Prostate gland (tissue), 2 donors: ENCODE measurements around the gene PRR5. TPM values are rescaled to one million over a fixed set of nuclear protein-coding genes. Genes with fewer than 3 reads are reported as not detected.

ENCODE experiments used
- DNase-seq: peaks from one replicate; pipeline ENCODE4 v3.0.0-alpha.2; 2019; ENCODE audit warnings: low spot score
- H3K27ac ChIP-seq, 2 donors: fragments of 200-600 bp; sonication (generic); 2 replicates each; pipeline ENCODE4 v1.5.1; 2017 to 2019
- H3K27me3 ChIP-seq: fragments of 200-600 bp; sonication (generic); replicated peaks from 2 replicates; pipeline ENCODE4 v1.5.1; 2019; ENCODE audit not compliant: insufficient read depth
- H3K36me3 ChIP-seq, 2 donors: fragments of 200-600 bp; sonication (generic); 1 replicate in 1 of 2; 2 replicates in 1 of 2; pipeline versions ENCODE4 v1.5.1 to v1.8.1; 2017 to 2019
- H3K4me1 ChIP-seq: fragments of 200-600 bp; sonication (generic); replicated peaks from 2 replicates; pipeline ENCODE4 v1.5.1; 2019
- H3K4me3 ChIP-seq, 2 donors: fragments of 200-600 bp; sonication (generic); 2 replicates each; pipeline ENCODE4 v1.5.1; 2017 to 2019
- H3K9me3 ChIP-seq: fragments of 200-600 bp; sonication (generic); 2 replicates; pipeline ENCODE4 v1.5.1; 2017
- POLR2A ChIP-seq: fragments of 450-650 bp; IDR thresholded peaks from one replicate; pipeline ENCODE4 v1.6.1; 2016; ENCODE audit warnings: antibody characterized with exemption, mild to moderate bottlenecking
- POLR2AphosphoS5 ChIP-seq: sonication (generic); formaldehyde crosslinking; IDR thresholded peaks from one replicate; pipeline ENCODE4 v1.6.1; 2017; ENCODE audit warnings: antibody characterized with exemption
- WGBS: methylation state at CpG from one replicate; pipeline ENCODE4 v1.1.5; 2018; 5-methylcytosine and 5-hydroxymethylcytosine counted together
- intact Hi-C: fragments of 100-400 bp; cut with DNase I; formaldehyde crosslinking; loops from one replicate; pipeline ENCODE4 v1.14.2; 2022
- total RNA-seq, 2 donors: library from RNA; depleted of rRNA; stranded (reverse); fragments of >200 nt; gene quantifications; one replicate each; pipeline ENCODE4 v1.1.0, GENCODE V29; 2016
- TF ChIP-seq, protein P1 (sequence below), 4 experiments: fragments of 200-600 bp in 2 of 4; fragments of 450-650 bp in 2 of 4; sonication (generic) in 2 of 4; IDR thresholded peaks; 1 replicate in 3 of 4; 2 replicates in 1 of 4; pipeline ENCODE4 v1.5.1; 2016 to 2019; ENCODE audit warnings: antibody characterized with exemption in 4 of 4, mild to moderate bottlenecking in 2 of 4, moderate library complexity in 2 of 4

PRR5 gene
- total RNA-seq, 2 donors from 2014 or later: 47.8 to 56.5 TPM

GRCh38 chr22:44755956-44756361 is 54.0 kb downstream of the PRR5 start:
- H3K36me3 ChIP-seq: no peaks in the 10 kb centered on the region
- H3K4me1 ChIP-seq: peaks cover 5% of the 10 kb centered on the region
- H3K9me3 ChIP-seq: no peaks in the 10 kb centered on the region
- no peaks in the 10 kb centered on the region for H3K27me3 ChIP-seq
- WGBS: 41% methylated on average over 9 of the region's 9 CpGs
- H3K4me3 ChIP-seq: peak overlapping the region in 1 of 2 donors; percentile 18
- peak overlapping the region; percentile 89 to 90 for H3K27ac ChIP-seq
- intact Hi-C loops: no loop called here
- DNase-seq: peak; percentile 89
- TF ChIP-seq, protein P1, sequence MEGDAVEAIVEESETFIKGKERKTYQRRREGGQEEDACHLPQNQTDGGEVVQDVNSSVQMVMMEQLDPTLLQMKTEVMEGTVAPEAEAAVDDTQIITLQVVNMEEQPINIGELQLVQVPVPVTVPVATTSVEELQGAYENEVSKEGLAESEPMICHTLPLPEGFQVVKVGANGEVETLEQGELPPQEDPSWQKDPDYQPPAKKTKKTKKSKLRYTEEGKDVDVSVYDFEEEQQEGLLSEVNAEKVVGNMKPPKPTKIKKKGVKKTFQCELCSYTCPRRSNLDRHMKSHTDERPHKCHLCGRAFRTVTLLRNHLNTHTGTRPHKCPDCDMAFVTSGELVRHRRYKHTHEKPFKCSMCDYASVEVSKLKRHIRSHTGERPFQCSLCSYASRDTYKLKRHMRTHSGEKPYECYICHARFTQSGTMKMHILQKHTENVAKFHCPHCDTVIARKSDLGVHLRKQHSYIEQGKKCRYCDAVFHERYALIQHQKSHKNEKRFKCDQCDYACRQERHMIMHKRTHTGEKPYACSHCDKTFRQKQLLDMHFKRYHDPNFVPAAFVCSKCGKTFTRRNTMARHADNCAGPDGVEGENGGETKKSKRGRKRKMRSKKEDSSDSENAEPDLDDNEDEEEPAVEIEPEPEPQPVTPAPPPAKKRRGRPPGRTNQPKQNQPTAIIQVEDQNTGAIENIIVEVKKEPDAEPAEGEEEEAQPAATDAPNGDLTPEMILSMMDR (IDR thresholded peaks at IDR 0.05): no peak
- peak; percentile 78 for TF ChIP-seq POLR2AphosphoS5

- Histone ChIP-seq H3K9me3 (no peaks in the 10 kb centered on the region), H3K4me3 (no peak overlapping the region)
- 51% methylated on average over 11 of the region's 11 CpGs for whole genome bisulfite sequencing
These were observed 56.5 kb downstream of the PRR5 start for GRCh38 chr22:44758344-44758973.

DNA sequence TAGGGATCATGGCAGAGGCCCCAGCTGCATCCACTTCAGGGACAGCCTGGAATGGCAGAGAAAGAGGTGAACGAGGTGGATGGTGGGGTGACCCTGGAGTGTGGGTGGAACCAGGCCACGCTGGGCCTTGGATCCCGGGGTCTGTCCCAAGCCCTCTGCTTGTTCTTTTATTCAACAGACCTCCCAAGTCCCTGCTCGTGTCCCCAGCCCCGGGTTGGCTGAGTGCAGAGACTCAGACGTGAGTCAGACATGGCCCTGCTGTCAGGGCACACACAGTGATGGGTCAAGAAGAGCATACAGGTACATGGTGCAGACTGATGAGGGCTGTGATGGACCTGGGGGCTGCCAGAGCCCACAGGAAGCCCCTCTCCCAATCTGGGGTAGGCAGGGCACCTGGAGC is 57.0 kb downstream of the PRR5 start:
- intact Hi-C loops: no loop called here
- no peak overlapping the region for H3K27ac ChIP-seq
- H3K9me3 ChIP-seq: no peaks in the 10 kb centered on the region
- no peaks in the 10 kb centered on the region for H3K36me3 ChIP-seq
- no peak for DNase-seq
- TF ChIP-seq, protein P1 (IDR thresholded peaks at IDR 0.05): no peak
- TF ChIP-seq POLR2AphosphoS5 (no peak), POLR2A (no peak)
- no peaks in the 10 kb centered on the region for H3K27me3 ChIP-seq
- H3K4me3 ChIP-seq: no peak overlapping the region
- 74% methylated on average over 6 of the region's 6 CpGs for WGBS
- H3K4me1 ChIP-seq: peaks cover 5% of the 10 kb centered on the region

More at GRCh38 chr22:44758344-44758973, 56.5 kb downstream of the PRR5 start:
- intact Hi-C loops: no loop called here
- TF ChIP-seq, protein P1 (IDR thresholded peaks at IDR 0.05): no peak
- TF ChIP-seq POLR2AphosphoS5 (no peak), POLR2A (no peak)
- Histone ChIP-seq H3K27me3 (no peaks in the 10 kb centered on the region), H3K36me3 (no peaks in the 10 kb centered on the region), H3K27ac (no peak overlapping the region), H3K4me1 (peaks cover 5% of the 10 kb centered on the region)
- no peak for DNase-seq

DNA sequence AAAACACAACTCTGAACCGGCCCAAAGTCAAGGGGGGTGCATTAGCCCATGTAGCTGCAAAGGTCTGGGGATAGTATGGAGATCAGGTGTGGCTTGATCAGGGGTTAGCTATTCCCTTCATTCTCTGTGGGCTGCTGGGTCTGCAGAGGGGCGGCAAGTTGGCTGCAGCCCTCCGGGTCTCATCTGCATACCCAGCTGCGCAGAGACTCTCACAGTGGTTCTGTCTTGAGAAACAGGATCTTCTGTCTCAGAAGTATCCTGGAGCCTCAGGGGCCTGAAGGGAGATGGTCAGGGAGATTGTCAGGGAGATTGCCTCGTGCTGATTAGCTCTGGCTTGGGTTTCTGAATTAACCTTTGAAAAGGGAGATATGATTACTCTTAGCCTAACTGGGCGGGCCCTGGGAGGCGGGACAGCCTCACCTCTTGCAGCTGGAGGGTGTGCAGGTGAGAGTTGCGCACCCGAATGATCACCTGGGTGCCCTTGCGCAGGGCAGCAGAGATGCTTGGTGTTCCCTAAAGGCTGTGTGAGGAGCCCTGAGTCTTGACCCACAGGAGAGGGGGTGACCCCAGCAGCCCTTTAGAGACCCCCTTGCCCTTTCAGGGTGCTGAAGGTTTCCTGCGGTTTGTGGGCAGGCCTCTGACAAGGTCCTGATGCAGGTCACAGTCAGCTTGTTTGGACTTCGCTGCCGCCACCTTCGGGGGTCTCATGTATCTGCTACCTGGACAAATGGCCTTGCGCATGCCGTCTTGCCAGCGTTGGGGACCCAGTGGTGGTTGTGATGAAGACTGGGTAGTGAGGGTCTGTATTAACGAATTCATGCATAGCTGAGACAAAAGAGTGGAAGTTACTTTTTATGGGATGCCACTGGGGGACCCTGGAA is 57.7 kb downstream of the PRR5 start:
- intact Hi-C loops: no loop called here
- Histone ChIP-seq H3K4me3 (no peak overlapping the region), H3K4me1 (peaks cover 5% of the 10 kb centered on the region), H3K27ac (no peak overlapping the region), H3K9me3 (no peaks in the 10 kb centered on the region), H3K36me3 (no peaks in the 10 kb centered on the region), H3K27me3 (no peaks in the 10 kb centered on the region)
- TF ChIP-seq POLR2A: no peak
- TF ChIP-seq, protein P1 (IDR thresholded peaks at IDR 0.05): no peak
- no peak for DNase-seq
- WGBS: 90% methylated on average over 18 of the region's 18 CpGs
